PC-3 (cell line): ENCODE results near the gene SH2D3C. TPM values are rescaled to one million over a fixed set of nuclear protein-coding genes. Genes with fewer than 3 reads are reported as not detected.

Source experiments
- ATAC-seq: fragments of 200-7000 bp; cut with Tn5 transposase; 2 replicates; pipeline ENCODE4 v1.9.1; 2020; ENCODE audit warnings: mild to moderate bottlenecking, moderate library complexity
- BruUV-seq: library from RNA; stranded (reverse); fragments of 400-500 nt; replicated peaks from 2 replicates; lab custom pipeline; 2021; lab: Mats Ljungman, UMichigan
- CTCF ChIA-PET: fragments of 300-600 bp; sonication (Branson Sonifier 250); formaldehyde crosslinking; loops from one replicate; lab custom pipeline; 2022; ENCODE audit warnings: antibody characterized with exemption; lab: Charles Lee
- POLR2A ChIA-PET: fragments of 300-600 bp; sonication (Branson Sonifier 250); formaldehyde crosslinking; loops from one replicate; lab custom pipeline; 2022; ENCODE audit warnings: antibody characterized with exemption; ENCODE audit not compliant: unreplicated experiment; lab: Charles Lee
- DNase-seq: peaks from one replicate; pipeline ENCODE4 v3.0.0-alpha.2; 2015
- H2AFZ ChIP-seq: fragments of 300-600 bp; sonication (generic); 2 replicates; pipeline ENCODE4 v1.6.0; 2016; ENCODE audit warnings: antibody characterized with exemption, low read length
- H3F3A ChIP-seq: fragments of 300-600 bp; sonication (generic); one replicate; pipeline ENCODE4 v1.6.0; 2017; ENCODE audit warnings: antibody characterized with exemption, low read length, control low read depth, mild to moderate bottlenecking; ENCODE audit not compliant: unreplicated experiment
- H3K27ac ChIP-seq: fragments of 300-600 bp; sonication (generic); 2 replicates; pipeline ENCODE4 v1.5.1; 2016; ENCODE audit warnings: mild to moderate bottlenecking, low read length
- H3K27me3 ChIP-seq: fragments of 300-600 bp; sonication (generic); 2 replicates; pipeline ENCODE4 v1.6.1; 2016; ENCODE audit warnings: low read length, mixed read lengths
- H3K36me3 ChIP-seq: fragments of 300-600 bp; sonication (generic); 2 replicates; pipeline ENCODE4 v1.6.1; 2016; ENCODE audit warnings: low read depth, mixed run types, low read length, mixed read lengths
- H3K4me1 ChIP-seq: fragments of 300-600 bp; sonication (generic); 2 replicates; pipeline ENCODE4 v1.5.1; 2016; ENCODE audit warnings: low read length; ENCODE audit not compliant: insufficient read depth
- H3K4me2 ChIP-seq: fragments of 300-600 bp; sonication (generic); 2 replicates; pipeline ENCODE4 v1.6.0; 2016; ENCODE audit warnings: low read length
- H3K4me3 ChIP-seq: fragments of 300-600 bp; sonication (generic); 2 replicates; pipeline ENCODE4 v1.5.1; 2016; ENCODE audit warnings: mild to moderate bottlenecking, low read length, mixed read lengths
- H3K79me2 ChIP-seq: fragments of 300-600 bp; sonication (generic); 2 replicates; pipeline ENCODE4 v1.6.1; 2017; ENCODE audit warnings: low read length, mixed read lengths
- H3K9ac ChIP-seq: fragments of 300-600 bp; sonication (generic); 2 replicates; pipeline ENCODE4 v1.6.0; 2016; ENCODE audit warnings: mild to moderate bottlenecking, low read length
- H3K9me2 ChIP-seq: fragments of 300-600 bp; sonication (generic); replicated peaks from 2 replicates; pipeline ENCODE4 v1.6.1; 2016; ENCODE audit warnings: mixed run types, low read length, mixed read lengths
- H3K9me3 ChIP-seq: fragments of 300-600 bp; sonication (generic); 2 replicates; pipeline ENCODE4 v1.6.1; 2016; ENCODE audit warnings: low read length, mixed read lengths
- H4K20me1 ChIP-seq: fragments of 300-600 bp; sonication (generic); 2 replicates; pipeline ENCODE4 v1.6.1; 2016; ENCODE audit warnings: low read length, mixed read lengths
- EZH2 ChIP-seq: fragments of 300-600 bp; sonication (generic); IDR thresholded peaks from one replicate; pipeline ENCODE4 v1.6.1; 2017; ENCODE audit warnings: antibody characterized with exemption, mild to moderate bottlenecking, low read length; ENCODE audit not compliant: unreplicated experiment
- EZH2phosphoT487 ChIP-seq: fragments of 300-600 bp; sonication (generic); IDR thresholded peaks from 2 replicates; pipeline ENCODE4 v1.6.1; 2018; ENCODE audit warnings: mild to moderate bottlenecking, antibody characterized with exemption, low read length, borderline replicate concordance
- intact Hi-C: fragments of 100-400 bp; cut with micrococcal nuclease; formaldehyde crosslinking; loops from 2 replicates; pipeline ENCODE4 v1.9.0; 2023
- total RNA-seq: library from RNA; depleted of rRNA; stranded (reverse); fragments of >200 nt; gene quantifications from 2 replicates; pipeline ENCODE4 v1.2.3, GENCODE V29; 2014
- TF ChIP-seq, protein P1 (sequence below): fragments of 300-600 bp; sonication (generic); conservative IDR thresholded peaks from 2 replicates; pipeline ENCODE4 v1.5.1; 2017; ENCODE audit warnings: antibody characterized with exemption, low read depth, mild to moderate bottlenecking, low read length

SH2D3C gene
- total RNA-seq, 1 experiment from 2014 or later = 0.26 TPM

DNA sequence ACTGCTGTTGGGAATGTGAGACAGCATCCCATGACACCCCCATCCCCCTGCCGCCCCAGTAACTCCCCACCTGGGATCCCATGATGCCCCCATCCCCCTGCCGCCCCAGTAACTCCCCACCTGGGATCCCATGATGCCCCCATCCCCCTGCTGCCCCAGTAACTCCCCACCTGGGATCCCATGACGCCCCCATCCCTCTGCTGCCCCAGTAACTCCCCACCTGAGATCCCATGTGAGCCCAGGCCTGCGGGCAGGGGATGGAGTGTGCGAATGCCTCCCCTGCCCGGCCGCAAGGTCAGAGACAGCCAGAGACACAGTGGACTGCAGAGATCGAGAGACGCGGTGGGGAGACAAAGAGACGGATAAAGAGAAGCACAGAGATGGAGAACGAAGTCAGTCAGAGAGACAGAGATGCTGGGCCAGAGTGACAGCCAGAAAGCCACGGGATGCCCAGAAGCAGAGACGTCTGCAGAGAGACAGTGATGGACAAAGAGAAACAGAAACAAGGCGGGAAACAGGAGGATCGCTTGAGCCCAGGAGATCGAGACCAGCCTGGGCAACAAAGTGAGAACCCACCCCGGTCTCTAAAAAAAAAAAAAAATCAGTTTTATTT, 992 bp downstream of the SH2D3C start:
- Histone ChIP-seq H3K9me3 (no peaks in the 10 kb centered on the region), H3K27ac (no peak overlapping the region), H4K20me1 (no peaks in the 10 kb centered on the region), H3F3A (no peaks in the 10 kb centered on the region), H3K36me3 (no peaks in the 10 kb centered on the region), H3K79me2 (no peaks in the 10 kb centered on the region), H2AFZ (no peak overlapping the region), H3K9ac (no peak overlapping the region), H3K4me3 (no peak overlapping the region), H3K27me3 (no peaks in the 10 kb centered on the region), H3K4me2 (no peak overlapping the region), H3K9me2 (no peaks in the 10 kb centered on the region), H3K4me1 (no peaks in the 10 kb centered on the region)
- TF ChIP-seq EZH2 (no peak), EZH2phosphoT487 (no peak)
- POLR2A ChIA-PET = no interaction called here
- CTCF ChIA-PET = no interaction called here
- no TSS peak for BruUV-seq
- intact Hi-C loops = no loop called here
- DNase-seq (no peak), ATAC-seq (no peak)

DNA sequence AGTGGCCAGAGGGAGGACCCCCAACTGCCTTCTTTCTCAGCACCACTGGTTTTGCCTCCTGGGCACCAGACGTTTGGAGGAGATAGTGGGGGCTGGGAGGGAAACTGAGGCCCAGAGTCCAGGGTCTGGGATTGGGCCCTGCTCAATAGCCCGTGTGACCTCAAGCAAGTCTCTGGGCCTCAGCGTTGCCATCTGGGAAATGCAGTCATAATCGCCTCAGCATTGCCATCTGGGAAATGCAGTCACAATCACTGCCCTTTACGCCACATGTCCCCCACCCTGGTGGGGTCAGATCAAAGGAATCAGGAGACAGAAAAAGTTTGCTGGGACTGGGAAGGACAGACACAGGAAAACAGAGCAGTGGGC, 1.6 kb downstream of the SH2D3C start:
- ChIA-PET POLR2A (no interaction called here), CTCF (no interaction called here)
- BruUV-seq = no TSS peak
- no peak for DNase-seq
- TF ChIP-seq, protein P1, sequence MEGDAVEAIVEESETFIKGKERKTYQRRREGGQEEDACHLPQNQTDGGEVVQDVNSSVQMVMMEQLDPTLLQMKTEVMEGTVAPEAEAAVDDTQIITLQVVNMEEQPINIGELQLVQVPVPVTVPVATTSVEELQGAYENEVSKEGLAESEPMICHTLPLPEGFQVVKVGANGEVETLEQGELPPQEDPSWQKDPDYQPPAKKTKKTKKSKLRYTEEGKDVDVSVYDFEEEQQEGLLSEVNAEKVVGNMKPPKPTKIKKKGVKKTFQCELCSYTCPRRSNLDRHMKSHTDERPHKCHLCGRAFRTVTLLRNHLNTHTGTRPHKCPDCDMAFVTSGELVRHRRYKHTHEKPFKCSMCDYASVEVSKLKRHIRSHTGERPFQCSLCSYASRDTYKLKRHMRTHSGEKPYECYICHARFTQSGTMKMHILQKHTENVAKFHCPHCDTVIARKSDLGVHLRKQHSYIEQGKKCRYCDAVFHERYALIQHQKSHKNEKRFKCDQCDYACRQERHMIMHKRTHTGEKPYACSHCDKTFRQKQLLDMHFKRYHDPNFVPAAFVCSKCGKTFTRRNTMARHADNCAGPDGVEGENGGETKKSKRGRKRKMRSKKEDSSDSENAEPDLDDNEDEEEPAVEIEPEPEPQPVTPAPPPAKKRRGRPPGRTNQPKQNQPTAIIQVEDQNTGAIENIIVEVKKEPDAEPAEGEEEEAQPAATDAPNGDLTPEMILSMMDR = no peak
- TF ChIP-seq EZH2phosphoT487 = no peak
- no peak for TF ChIP-seq EZH2
- Histone ChIP-seq H3K27me3 (no peaks in the 10 kb centered on the region), H2AFZ (no peak overlapping the region), H3K4me1 (no peaks in the 10 kb centered on the region), H3K27ac (no peak overlapping the region), H3K9ac (no peak overlapping the region), H3K4me2 (no peak overlapping the region), H3K36me3 (no peaks in the 10 kb centered on the region), H3K9me3 (no peaks in the 10 kb centered on the region), H3F3A (no peaks in the 10 kb centered on the region), H4K20me1 (no peaks in the 10 kb centered on the region), H3K4me3 (no peak overlapping the region), H3K79me2 (no peaks in the 10 kb centered on the region), H3K9me2 (no peaks in the 10 kb centered on the region)
- intact Hi-C loops = no loop called here
- ATAC-seq = no peak

DNA sequence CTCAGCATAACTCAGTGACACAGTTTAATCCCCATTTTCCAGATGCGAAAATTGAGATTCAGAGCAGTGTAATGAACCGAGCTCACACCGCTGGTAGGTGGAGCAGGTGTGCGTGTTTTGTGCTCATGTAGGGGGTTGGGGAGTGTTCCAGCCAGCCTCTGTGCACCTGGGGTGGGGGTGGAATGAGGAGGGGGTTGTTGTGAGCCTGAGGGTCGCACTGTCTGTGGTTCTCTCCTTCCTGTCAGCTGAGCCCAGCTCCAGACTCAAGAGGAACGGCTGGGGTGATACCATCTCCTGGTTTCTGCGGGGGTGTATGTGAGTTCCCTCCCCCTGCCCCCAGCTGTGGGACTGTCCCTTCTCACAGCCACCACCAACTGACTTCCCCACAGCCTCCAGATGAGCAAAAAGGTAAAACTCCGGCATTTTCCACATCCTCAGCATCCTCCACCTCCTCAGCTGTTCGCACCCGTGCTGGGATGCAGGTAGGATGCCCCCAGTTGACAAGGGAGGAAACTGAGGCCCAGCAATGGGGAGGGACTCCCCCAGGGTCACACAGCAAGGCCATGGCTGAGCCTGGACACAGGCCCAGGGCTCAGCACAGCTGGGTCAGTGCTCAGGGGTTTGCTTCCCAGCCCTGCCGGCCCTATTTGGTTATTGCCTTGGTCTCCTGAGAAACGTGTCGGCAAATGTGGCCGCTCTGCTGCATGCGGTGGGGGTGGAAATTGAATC, 2.1 kb downstream of the SH2D3C start:
- no TSS peak for BruUV-seq
- no peak for ATAC-seq
- no peaks in the 10 kb centered on the region for H4K20me1 ChIP-seq
- H3K9me3 ChIP-seq = no peaks in the 10 kb centered on the region
- CTCF ChIA-PET = no interaction called here
- H3K4me1 ChIP-seq = no peaks in the 10 kb centered on the region
- POLR2A ChIA-PET = no interaction called here
- intact Hi-C loops = no loop called here
- H3K27me3 ChIP-seq = no peaks in the 10 kb centered on the region
- H3K9ac ChIP-seq = no peak overlapping the region
- TF ChIP-seq, protein P1 = no peak
- no peak for TF ChIP-seq EZH2phosphoT487
- no peak for TF ChIP-seq EZH2
- H3F3A ChIP-seq = no peaks in the 10 kb centered on the region
- H3K4me3 ChIP-seq = no peak overlapping the region
- no peaks in the 10 kb centered on the region for H3K79me2 ChIP-seq
- H3K9me2 ChIP-seq = no peaks in the 10 kb centered on the region
- no peaks in the 10 kb centered on the region for H3K36me3 ChIP-seq
- H2AFZ ChIP-seq = no peak overlapping the region
- no peak overlapping the region for H3K4me2 ChIP-seq
- DNase-seq = no peak
- H3K27ac ChIP-seq = no peak overlapping the region
